T47D (cell line): Measurements from ENCODE around the gene KIN.
A peak's percentile ranks its signal among the peaks of the same experiment; 100 is the strongest.
"Not testable (repeated sequence)": the region's sequence is repeated elsewhere in the genome, so short reads cannot be mapped to it uniquely, and the experiment has no call there.

Source experiments
- DNase-seq, 2 experiments: peaks; one replicate each; pipeline versions ENCODE4 v3.0.0 to v3.0.0-alpha.2; 2011 to 2012; ENCODE audit warnings: low read depth in 1 of 2, low spot score in 1 of 2
- JUND ChIP-seq: IDR thresholded peaks from 2 replicates; pipeline ENCODE4 v1.6.1; 2012; ENCODE audit warnings: low read depth
- in situ Hi-C: cut with HindIII; loops from 2 replicates; pipeline ENCODE4 v1.10.0; 2016; ENCODE audit warnings: low sequenced_read_pairs, low pct_unique_long_range_greater_than_20kb

The KIN gene

DNA sequence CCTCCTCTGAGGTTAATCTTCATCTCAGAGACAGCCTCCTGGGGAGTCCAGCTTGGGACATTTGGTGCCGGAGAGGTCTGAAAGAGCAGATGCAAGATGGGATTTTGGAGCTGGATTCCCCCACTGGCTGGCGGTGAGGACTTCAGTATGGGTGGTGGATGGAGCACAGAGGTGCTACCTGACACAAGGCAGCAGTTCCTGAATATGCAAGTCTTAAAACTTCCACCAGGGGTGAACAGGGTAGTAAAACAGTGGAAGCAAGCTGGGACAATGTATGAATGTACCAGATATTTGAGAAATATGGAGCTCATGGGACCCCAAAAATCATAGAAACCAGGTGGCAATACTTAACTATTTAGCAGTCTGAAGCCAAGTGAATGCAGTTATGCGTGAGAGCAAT lies 25.7 kb upstream of the KIN start:
- peak in 1 of 2 experiments; percentile 37 for DNase-seq
- in situ Hi-C loops, result no loop called here
- no peak for TF ChIP-seq JUND

DNA sequence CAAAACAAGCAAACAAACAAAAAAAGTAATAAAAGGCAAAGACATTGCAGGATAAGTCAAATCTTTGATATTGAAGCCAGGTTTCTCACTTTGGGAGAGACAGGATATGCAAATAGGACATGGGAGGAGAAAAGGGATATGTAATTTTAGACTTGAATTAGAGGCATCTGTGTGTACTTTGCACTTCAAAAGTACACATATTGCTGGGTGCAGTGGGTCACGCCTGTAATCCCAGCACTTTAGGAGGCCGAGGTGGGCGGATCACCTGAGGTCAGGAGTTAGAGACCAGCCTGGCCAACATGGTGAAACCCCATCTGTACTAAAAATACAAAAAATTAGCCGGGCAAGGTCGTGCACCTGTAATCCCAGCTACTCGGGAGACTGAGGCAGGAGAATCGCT lies 23.9 kb upstream of the KIN start:
- in situ Hi-C loops, DNase-seq: not testable (repeated sequence)

DNA sequence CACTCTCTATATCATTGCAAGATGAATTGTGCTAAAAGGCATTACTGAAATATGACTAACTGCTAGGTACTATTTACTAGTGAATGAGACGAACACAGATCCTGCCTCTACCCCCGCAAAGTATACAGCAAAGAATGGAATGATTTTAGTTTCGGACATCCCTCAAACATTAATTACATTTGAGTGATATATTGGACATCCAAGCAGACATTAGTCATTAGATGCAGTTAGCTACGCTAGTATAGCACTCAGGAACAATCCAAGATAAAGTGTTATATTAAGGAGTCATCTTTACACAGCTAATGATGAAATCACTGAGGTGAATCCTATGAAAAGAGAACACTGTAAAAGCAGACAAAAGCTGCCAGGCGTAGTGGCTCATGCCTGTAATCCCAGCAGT lies 23.2 kb upstream of the KIN start:
- no peak for TF ChIP-seq JUND
- in situ Hi-C loops, result no loop called here
- no peak for DNase-seq

DNA sequence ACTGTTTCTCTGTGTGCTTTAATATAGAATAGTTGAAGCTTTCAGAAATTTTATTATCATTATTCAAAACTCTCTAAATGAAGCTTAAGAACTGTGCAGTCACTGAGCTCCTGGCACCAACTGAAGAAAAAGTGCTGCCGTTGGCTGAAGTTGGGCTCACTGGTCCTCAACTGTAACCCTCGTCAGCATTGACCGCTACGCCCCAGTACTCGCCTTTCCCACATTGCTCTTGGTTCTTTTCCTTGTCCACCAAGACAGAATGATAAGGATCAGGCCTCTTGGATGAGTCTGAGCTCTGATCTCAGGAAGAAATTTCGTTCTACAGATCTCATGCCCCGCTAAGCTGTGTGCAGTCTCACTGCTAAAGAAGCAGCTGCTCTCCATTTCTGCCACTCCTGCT lies 22.6 kb upstream of the KIN start:
- in situ Hi-C loops, result no loop called here
- no peak for DNase-seq
- no peak for TF ChIP-seq JUND

DNA sequence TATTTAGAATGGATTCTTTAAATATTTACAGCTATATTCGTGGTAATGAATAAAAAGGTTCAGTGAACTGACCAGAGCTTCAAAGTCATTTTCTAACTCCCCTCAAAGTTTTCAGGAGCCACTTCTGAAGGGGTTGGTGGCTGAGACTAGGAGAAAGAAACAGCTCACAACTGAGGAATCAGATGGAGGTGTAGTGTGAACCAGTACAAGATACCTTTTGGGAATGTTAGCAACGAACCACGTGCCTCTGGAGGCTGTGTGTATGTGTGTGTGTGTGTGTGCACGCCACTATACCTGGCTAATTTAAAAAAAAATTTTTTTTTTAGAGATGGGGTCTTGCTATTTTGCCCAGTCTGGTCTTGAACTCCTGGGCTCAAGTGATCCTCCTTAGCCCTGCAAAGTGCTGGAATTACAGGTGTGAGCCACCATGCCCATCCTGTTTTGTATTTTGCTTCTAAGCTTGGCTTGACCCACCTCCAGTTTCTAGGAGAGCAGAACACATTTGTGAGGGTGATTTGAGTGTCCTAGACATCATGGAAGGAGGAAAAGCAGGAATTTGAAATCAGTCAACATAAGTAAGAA lies 21.0 kb upstream of the KIN start:
- TF ChIP-seq JUND, result no peak
- DNase-seq, result no peak
- in situ Hi-C loops, result no loop called here

DNA sequence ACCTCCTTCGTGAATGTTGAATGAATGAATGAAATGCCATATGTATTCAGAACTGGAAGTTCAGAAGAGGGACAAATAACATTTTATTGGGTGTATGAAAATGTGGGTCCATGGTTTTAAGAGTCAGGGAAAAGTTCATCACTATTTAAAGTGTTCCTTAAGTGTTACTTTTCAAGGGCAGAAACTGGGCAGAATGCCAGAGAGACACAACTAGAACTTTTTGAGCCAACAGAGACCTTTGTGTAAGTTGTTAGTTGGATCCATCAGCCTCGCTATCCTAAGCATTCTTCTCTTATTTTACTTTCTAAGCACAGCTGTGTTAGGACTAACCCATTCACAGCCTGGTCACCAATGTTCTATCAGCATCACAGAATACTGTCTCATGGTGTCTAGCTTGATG lies 16.9 kb upstream of the KIN start:
- no peak for TF ChIP-seq JUND
- in situ Hi-C loops, result no loop called here
- no peak for DNase-seq

DNA sequence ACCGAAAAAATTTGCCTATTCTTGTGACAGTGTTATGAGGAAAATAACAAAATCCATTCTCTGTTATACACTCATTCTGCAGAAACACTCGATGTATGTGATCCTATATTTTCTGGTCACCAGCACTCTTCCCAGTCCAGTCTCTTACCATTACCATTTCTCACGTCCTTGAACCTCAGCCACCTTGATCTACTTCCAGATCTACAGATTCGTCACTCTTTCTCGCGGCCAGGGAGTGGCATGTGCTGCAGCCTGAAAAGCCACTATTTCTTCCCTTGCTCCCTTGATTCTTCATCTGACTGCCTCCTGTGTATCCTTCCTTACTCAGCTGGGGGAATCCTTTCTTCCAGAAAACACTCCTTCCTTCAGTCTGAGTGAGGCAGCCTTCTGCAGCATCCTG lies 16.4 kb upstream of the KIN start:
- no peak for TF ChIP-seq JUND

DNA sequence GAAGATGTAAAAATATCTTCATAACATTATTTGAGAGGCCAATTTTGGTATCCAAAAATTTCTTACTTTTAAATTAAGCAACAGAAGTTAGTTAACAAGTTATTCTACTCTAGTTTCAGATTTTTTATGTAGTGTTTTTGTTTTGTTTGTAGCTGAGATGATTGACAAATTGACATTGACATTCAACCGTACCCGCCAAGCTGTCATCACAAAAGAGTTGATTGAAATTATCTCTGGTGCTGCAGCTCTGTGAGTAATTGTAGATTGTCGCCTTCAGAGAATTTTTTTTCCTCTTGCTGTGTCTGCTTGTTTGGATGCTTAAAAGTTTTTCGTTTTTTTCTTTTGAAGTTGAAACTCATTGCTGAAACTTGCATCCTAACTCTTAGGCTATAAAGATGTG lies 14.8 kb upstream of the KIN start:
- in situ Hi-C loops, result no loop called here
- DNase-seq, result no peak
- no peak for TF ChIP-seq JUND

More for the DNA sequence above, 16.4 kb upstream of the KIN start:
- DNase-seq, result no peak
- in situ Hi-C loops, result no loop called here

DNA sequence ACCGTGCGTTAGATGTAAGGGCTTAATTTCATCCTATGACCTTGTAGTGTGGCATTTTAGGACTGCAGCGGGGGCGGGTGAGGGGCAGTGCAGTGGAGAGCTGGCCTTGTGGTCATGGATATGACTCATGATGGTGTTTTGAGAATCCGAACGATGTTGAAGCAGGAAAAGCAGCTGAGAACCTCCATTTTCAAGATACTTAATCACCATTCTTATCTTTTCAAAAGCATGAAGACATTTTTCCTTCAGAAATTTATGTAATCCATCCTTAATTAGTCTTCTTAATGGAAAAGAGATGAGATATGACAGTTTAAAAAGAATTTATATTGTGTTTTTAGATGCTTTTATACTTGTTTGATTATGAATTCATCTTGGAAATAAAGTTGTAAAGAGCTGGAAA lies 9.8 kb upstream of the KIN start:
- TF ChIP-seq JUND, result no peak
- in situ Hi-C loops, result no loop called here
- no peak for DNase-seq

DNA sequence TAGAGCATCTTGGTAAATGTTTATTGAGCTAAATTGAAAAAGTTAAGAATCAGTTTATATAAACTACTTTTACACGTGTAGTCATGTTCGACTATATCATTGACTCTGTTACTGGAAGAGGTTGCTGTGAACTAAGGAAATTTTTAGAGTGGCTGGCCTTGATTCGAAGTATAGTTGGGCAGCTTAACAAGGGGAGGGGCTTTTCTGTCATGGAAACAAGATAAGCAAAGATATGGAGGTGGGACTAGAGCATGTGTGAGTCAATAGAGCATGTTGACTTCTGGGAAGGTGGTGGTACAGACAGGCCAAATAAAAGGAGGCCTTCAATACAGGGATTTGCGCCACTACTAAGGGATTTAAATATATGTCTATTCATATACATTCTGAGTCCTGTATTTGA lies 7.8 kb upstream of the KIN start:
- no peak for TF ChIP-seq JUND
- DNase-seq, result no peak
- in situ Hi-C loops, result no loop called here

DNA sequence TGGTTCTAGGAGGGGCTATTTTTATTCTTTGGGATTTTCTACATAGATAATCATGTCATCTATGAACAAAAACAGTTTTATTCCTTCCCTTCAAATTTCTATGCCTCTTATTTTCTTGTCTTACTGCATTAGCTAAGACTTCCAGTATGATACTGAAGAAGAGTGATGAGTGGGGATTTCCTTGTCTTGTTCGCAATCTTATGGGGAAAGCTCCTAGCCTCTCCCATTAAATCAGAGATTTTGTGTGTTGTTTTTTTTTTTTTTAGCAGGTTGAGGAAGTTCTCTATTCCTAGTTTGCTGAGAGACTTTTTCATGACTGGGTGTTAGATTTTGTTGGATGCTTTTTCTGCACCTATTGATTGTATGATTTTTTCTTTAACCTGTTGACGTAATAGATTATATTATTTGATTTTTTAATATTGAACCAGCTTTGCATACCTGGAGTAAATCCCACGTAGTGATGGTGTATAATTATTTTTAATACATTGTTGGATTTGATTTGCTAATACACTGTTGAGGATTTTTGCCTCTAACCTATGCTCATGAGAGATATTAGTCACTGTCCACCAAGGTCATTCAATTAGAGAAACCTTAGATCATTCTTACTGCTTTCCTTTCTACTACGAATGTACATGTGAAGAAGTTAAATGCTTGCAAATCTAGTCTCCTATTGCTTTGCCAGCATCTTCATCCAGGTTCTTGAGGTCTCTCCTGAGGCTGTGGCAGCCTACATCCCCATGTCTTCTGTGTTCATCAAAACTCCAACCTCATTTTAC lies 6.6 kb upstream of the KIN start:
- in situ Hi-C loops, result no loop called here
- no peak for DNase-seq
- TF ChIP-seq JUND, result no peak

DNA sequence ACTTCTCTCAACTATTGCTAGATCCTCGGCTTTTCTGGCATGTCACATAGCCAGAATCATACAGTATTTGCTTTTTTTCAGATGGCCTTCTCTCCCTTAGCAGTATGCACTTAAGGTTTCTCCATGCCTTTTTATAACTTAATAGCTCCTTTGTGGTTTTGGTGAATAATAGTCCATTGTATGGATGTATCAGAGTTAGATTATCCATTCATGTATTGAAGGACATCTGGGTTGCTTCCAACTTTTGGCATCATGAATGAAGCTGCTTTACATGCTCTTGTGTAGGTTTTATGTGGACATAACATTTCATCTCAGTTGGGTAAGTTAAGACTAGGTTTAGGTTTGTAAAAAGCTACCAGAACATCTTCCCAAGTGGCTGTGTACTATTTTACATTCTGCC lies 4.7 kb upstream of the KIN start:
- TF ChIP-seq JUND, result no peak
- in situ Hi-C loops, result no loop called here
- DNase-seq, result no peak

DNA sequence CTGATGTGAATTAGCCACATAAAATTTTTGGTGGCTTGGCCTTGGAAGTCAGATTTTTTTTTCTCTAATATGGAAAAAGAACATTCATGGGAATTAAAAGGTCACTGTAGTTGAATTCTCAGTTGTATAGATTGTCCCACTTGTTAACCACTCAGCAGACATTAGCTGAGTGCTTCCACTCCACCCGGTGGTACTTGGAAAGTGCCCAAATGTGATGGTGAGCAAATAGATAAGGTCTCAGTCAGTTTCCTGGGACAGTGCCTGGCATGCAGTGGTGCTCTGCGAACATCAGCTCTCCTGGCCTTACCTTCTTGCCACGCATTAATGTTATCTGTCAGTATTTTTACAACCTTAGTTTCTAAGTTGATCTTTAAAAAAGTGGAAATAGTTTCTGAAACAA lies 1.6 kb upstream of the KIN start:
- TF ChIP-seq JUND, result no peak
- DNase-seq, result no peak
- in situ Hi-C loops, result no loop called here
